ENCODE measurements around the gene EIF4G3. TPM values are rescaled to one million over a fixed set of nuclear protein-coding genes. Genes with fewer than 3 reads are reported as not detected.

Gene EIF4G3
- total and polyA plus RNA-seq, 2 of the 8 experiments (the other 6 are each of a cell fraction or from before 2014, with no cell fraction given) = 47.5 to 66.6 TPM

- Histone ChIP-seq H3K9ac (replicated peaks in 1 of 4; ENCODE audit: extremely low read depth in 1 of 4, low read depth in 3 of 4, low read length in 3 of 4) (no peak overlapping the region), H3K79me2 (ENCODE audit: control insufficient read depth in 1 of 2, insufficient read depth in 2 of 2, low read length in 2 of 2) (no peaks in the 10 kb centered on the region), H2AFZ (ENCODE audit: low read length) (no peak overlapping the region), H3K4me1 (replicated peaks in 1 of 4; ENCODE audit: control insufficient read depth in 3 of 4, insufficient read depth in 4 of 4, low read length in 3 of 4) (no peaks in the 10 kb centered on the region), H3K18ac (ENCODE audit: extremely low read depth, low read length) (no peak overlapping the region), H3K23me2 (ENCODE audit: low read depth, low read length) (no peaks in the 10 kb centered on the region), H4K5ac (ENCODE audit: insufficient read length, low read depth, low read length) (no peak overlapping the region), H3K36me3 (ENCODE audit: control insufficient read depth in 2 of 4, insufficient read depth in 4 of 4, low read length in 3 of 4) (peaks cover 0 to 30% (median 15%) of the 10 kb centered on the region in 4 experiments; a peak in 7 of 8 replicates), H3K79me1 (ENCODE audit: low read depth, low read length) (no peaks in the 10 kb centered on the region), H4K8ac (ENCODE audit: extremely low read depth, insufficient read depth, low read length) (no peak overlapping the region), H3K9me3 (ENCODE audit: insufficient read depth in 2 of 2, low read depth in 1 of 2, low read length in 1 of 2) (no peaks in the 10 kb centered on the region), H3K4ac (replicated peaks; ENCODE audit: insufficient read length, low read depth, low read length) (no peak overlapping the region), H2BK20ac (ENCODE audit: low read length) (no peak overlapping the region), H3K23ac (ENCODE audit: insufficient read length) (no peak overlapping the region), H3K4me3 (ENCODE audit: extremely low read depth in 1 of 4, insufficient read depth in 2 of 4, low read depth in 3 of 4, low read length in 4 of 4) (no peak overlapping the region), H2BK120ac (replicated peaks; ENCODE audit: low read depth, low read length) (no peak overlapping the region), H2AK5ac (ENCODE audit: low read depth, low read length) (no peak overlapping the region), H2BK12ac (ENCODE audit: low read depth, low read length) (no peak overlapping the region), H2BK15ac (ENCODE audit: low read length) (no peak overlapping the region), H3K27ac (ENCODE audit: low read depth, low read length) (no peak overlapping the region), H3K56ac (replicated peaks; ENCODE audit: insufficient read length, low read depth, low read length) (no peak overlapping the region), H3K14ac (ENCODE audit: insufficient read length) (no peak overlapping the region), H3K27me3 (replicated peaks in 1 of 4; ENCODE audit: control insufficient read depth in 3 of 4, extremely low read depth in 1 of 4, insufficient read depth in 3 of 4, low read length in 3 of 4) (no peaks in the 10 kb centered on the region), H4K91ac (replicated peaks; ENCODE audit: insufficient read length, low read length) (no peak overlapping the region), H4K20me1 (replicated peaks in 1 of 2; ENCODE audit: control insufficient read depth in 1 of 2, insufficient read depth in 2 of 2, low read length in 2 of 2) (peaks cover 0 to 1% of the 10 kb centered on the region in 2 experiments), H3K4me2 (ENCODE audit: insufficient read depth in 1 of 2, low read depth in 2 of 2, low read length in 2 of 2) (no peak overlapping the region), H2BK5ac (ENCODE audit: low read depth, low read length) (no peak overlapping the region)
- ChIA-PET CTCF (ENCODE audit: partially characterized antibody) (no interaction called here), POLR2A (ENCODE audit: partially characterized antibody) (no interaction called here)
- WGBS, 2 experiments (ENCODE audit: extremely low coverage in 1 of 2, insufficient coverage in 1 of 2, insufficient read length in 1 of 2, insufficient replicate concordance in 2 of 2, low coverage in 1 of 2, low lambda C conversion rate in 2 of 2, missing lambda C conversion rate in 1 of 2) = 85% methylated on average over 1 of the region's 1 CpG; no CpG with 5 or more reads in 1 of the 2 experiments
- FAIRE-seq (no peak), DNase-seq (ENCODE audit: low read depth in 1 of 2, low spot score in 2 of 2) (no peak)
- TF ChIP-seq MAX (IDR thresholded peaks at IDR 0.05) (no peak), SP1 (IDR thresholded peaks at IDR 0.05; ENCODE audit: low read depth, low read length) (no peak), KDM5A (IDR thresholded peaks at IDR 0.05; ENCODE audit: low read length) (no peak), CTBP2 (IDR thresholded peaks at IDR 0.05; ENCODE audit: borderline replicate concordance, insufficient read depth, insufficient read length, low read length) (no peak), NANOG (IDR thresholded peaks at IDR 0.05; ENCODE audit: insufficient read depth, low read depth, low read length, poor library complexity, severe bottlenecking) (no peak), CBX8 (IDR thresholded peaks at IDR 0.05; ENCODE audit: borderline replicate concordance, low read depth, low read length) (no peak), RFX5 (IDR thresholded peaks at IDR 0.05; ENCODE audit: borderline replicate concordance, low read depth, low read length) (no peak), EZH2 (IDR thresholded peaks at IDR 0.05; ENCODE audit: low read depth, low read length, severe bottlenecking) (no peak), JUND (IDR thresholded peaks at IDR 0.05; ENCODE audit: low read length) (no peak), RNF2 (IDR thresholded peaks at IDR 0.05; ENCODE audit: borderline replicate concordance, low read depth, low read length, missing control alignments, poor library complexity, severe bottlenecking) (no peak), SP4 (IDR thresholded peaks at IDR 0.05; ENCODE audit: low read length) (no peak), CBX5 (IDR thresholded peaks at IDR 0.05; ENCODE audit: low read depth, low read length) (no peak), ATF3 (IDR thresholded peaks at IDR 0.05; ENCODE audit: insufficient read depth, low read depth, low read length) (no peak), NRF1 (IDR thresholded peaks at IDR 0.05; ENCODE audit: low read depth, low read length) (no peak)
Measured at GRCh38 chr1:20893931-20894330, 282.8 kb downstream of the EIF4G3 start.
